Measurements from ENCODE around the gene BCKDK. TPM values are rescaled to one million over a fixed set of nuclear protein-coding genes. Genes with fewer than 3 reads are reported as not detected.
A peak's percentile ranks its signal among the peaks of the same experiment; 100 is the strongest.

BCKDK gene
- total and polyA plus RNA-seq, 2 of the 13 experiments (the other 11 are each of a cell fraction or from before 2014, with no cell fraction given), result 24.9 to 42.6 TPM

GRCh38 chr16:31083981-31084380 is 24.2 kb upstream of the BCKDK start:
- H3K9ac ChIP-seq (ENCODE audit: insufficient read depth, low read depth, low read length), result no peak overlapping the region
- WGBS (ENCODE audit: low lambda C conversion rate), result 96% methylated on average over 4 of the region's 13 CpGs
- POLR2A ChIA-PET, result interaction anchor here (1.1 to 3.3 kb wide), 2 partner anchors 8 to 10 kb away, joined by 3 to 17 read pairs; partner anchors contain the start of genes ZNF646 and ZNF668
- no peaks in the 10 kb centered on the region for H3K79me2 ChIP-seq (ENCODE audit: insufficient read depth, low read length)
- intact Hi-C loops (cut with micrococcal nuclease; ENCODE audit: unreplicated experiment) (no loop called here), in situ Hi-C loops (cut with HindIII; ENCODE audit: extremely low pct_ligation_motif_present, low pct_unique_long_range_greater_than_20kb) (no loop called here)
- H2AFZ ChIP-seq (ENCODE audit: low read length), result no peak overlapping the region
- no peaks in the 10 kb centered on the region for H3K9me3 ChIP-seq (ENCODE audit: low read length)
- DNase-seq (ENCODE audit: low spot score) (no peak), FAIRE-seq (no peak), ATAC-seq (no peak; the same call in 2 of the 3 replicates)
- no peak overlapping the region for H3K4me2 ChIP-seq (ENCODE audit: low read depth, low read length)
- CTCF ChIA-PET (ENCODE audit: low intra/inter-chr PET ratio, low total read pairs), result no interaction called here
- H3K4me3 ChIP-seq (replicated peaks in 1 of 3; ENCODE audit: insufficient read depth in 1 of 3, low read depth in 2 of 3, low read length in 3 of 3), result no peak overlapping the region
- BruUV-seq (replicated peaks), result no TSS peak
- H3K4me1 ChIP-seq (ENCODE audit: insufficient read depth, low read length), result no peaks in the 10 kb centered on the region
- H3K36me3 ChIP-seq (replicated peaks in 1 of 2; ENCODE audit: control insufficient read depth in 1 of 2, insufficient read depth in 2 of 2, low read length in 2 of 2), result peaks cover 18 to 23% of the 10 kb centered on the region in 2 experiments
- H3K27ac ChIP-seq (ENCODE audit: extremely low read length, insufficient read depth, low read length), result no peak overlapping the region
- TF ChIP-seq AGO2 (optimal IDR thresholded peaks at IDR 0.05; ENCODE audit: low read depth, low read length), result peak; percentile 41
- no peak for TF ChIP-seq FLYWCH1 (CRISPR knock-in tag; IDR thresholded peaks at IDR 0.05)
- TF ChIP-seq RBFOX2 (IDR thresholded peaks at IDR 0.05; ENCODE audit: low read depth, low read length), result 0 out of 2 replicates have a peak, but pooled peaks have one; percentile 24
- TF ChIP-seq AGO1 (IDR thresholded peaks at IDR 0.05; ENCODE audit: low read depth, low read length, poor library complexity, severe bottlenecking), result peak; percentile 1
- no peak for TF ChIP-seq RFX5 (IDR thresholded peaks at IDR 0.05; ENCODE audit: low read depth, low read length)
- H3K27me3 ChIP-seq (ENCODE audit: control insufficient read depth in 1 of 2, insufficient read depth in 2 of 2, low read length in 2 of 2), result no peaks in the 10 kb centered on the region
- no peaks in the 10 kb centered on the region; the same call in 1 of the 2 replicates for H4K20me1 ChIP-seq (ENCODE audit: insufficient read depth, low read length)

DNA sequence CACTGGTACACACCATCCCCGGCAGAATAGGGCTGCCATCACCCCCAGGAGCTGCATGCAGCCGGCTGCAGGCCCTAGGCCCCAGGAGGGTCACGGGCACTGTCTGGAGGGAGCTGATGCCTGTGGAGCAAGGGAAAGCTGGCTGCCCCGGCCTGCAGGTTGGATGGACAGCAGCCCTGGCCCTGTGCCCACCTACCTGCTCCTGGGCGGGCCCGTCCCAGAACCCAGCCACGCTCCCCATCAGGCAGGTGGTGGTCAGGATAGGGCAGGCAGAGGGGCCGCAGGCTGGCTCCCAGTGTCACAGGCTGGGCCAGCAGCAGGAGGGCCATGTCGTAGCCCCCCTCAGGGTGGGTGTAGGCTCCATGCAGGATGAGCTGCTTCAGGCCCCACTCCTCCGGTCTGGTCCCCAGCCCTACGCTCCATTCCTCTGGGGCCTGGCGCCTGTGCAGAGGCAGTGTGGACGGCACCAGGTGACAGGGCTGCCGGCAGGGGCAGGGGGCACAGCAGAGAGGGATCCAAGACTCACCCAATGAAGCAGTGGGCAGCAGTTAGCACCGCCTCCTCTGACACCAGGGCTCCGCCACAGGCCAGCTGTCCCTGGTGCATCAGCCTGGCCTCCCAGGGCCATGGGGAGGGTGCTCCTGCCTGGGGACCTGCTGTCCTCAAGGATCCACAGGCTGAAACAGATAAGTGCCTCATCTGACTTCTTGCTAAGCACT is 23.4 kb upstream of the BCKDK start:
- no peak overlapping the region for H3K4me2 ChIP-seq (ENCODE audit: low read depth, low read length)
- H3K9ac ChIP-seq (ENCODE audit: insufficient read depth, low read depth, low read length), result no peak overlapping the region
- 89% methylated on average over 8 of the region's 16 CpGs for WGBS (ENCODE audit: low lambda C conversion rate)
- H2AFZ ChIP-seq (ENCODE audit: low read length), result no peak overlapping the region
- H3K79me2 ChIP-seq (ENCODE audit: insufficient read depth, low read length), result no peaks in the 10 kb centered on the region
- FAIRE-seq, result no peak
- H3K4me3 ChIP-seq (replicated peaks in 1 of 3; ENCODE audit: insufficient read depth in 1 of 3, low read depth in 2 of 3, low read length in 3 of 3), result no peak overlapping the region
- BruUV-seq (replicated peaks), result no TSS peak
- in situ Hi-C loops (cut with HindIII; ENCODE audit: extremely low pct_ligation_motif_present, low pct_unique_long_range_greater_than_20kb) (no loop called here), intact Hi-C loops (cut with micrococcal nuclease; ENCODE audit: unreplicated experiment) (no loop called here)
- ATAC-seq, result peak; percentile 9
- ChIA-PET CTCF (ENCODE audit: low intra/inter-chr PET ratio, low total read pairs) (no interaction called here), POLR2A (interaction anchor here (1.1 to 3.3 kb wide), 2 partner anchors 8 to 11 kb away, joined by 3 to 17 read pairs; partner anchors contain the start of genes ZNF646 and ZNF668)
- H3K36me3 ChIP-seq (replicated peaks in 1 of 2; ENCODE audit: control insufficient read depth in 1 of 2, insufficient read depth in 2 of 2, low read length in 2 of 2), result peaks cover 19 to 26% of the 10 kb centered on the region in 2 experiments
- H3K27me3 ChIP-seq (ENCODE audit: control insufficient read depth in 1 of 2, insufficient read depth in 2 of 2, low read length in 2 of 2), result no peaks in the 10 kb centered on the region
- no peaks in the 10 kb centered on the region; the same call in 1 of the 2 replicates for H4K20me1 ChIP-seq (ENCODE audit: insufficient read depth, low read length)
- H3K9me3 ChIP-seq (ENCODE audit: low read length), result no peaks in the 10 kb centered on the region
- H3K27ac ChIP-seq (ENCODE audit: extremely low read length, insufficient read depth, low read length), result no peak overlapping the region
- DNase-seq (ENCODE audit: low spot score), result no peak
- H3K4me1 ChIP-seq (ENCODE audit: insufficient read depth, low read length), result no peaks in the 10 kb centered on the region
- TF ChIP-seq NONO (IDR thresholded peaks at IDR 0.05) (no peak), NONO (CRISPR knock-in tag; conservative IDR thresholded peaks at IDR 0.05) (0 out of 2 replicates have a peak, but pooled peaks have one; percentile 17), AGO1 (IDR thresholded peaks at IDR 0.05; ENCODE audit: low read depth, low read length, poor library complexity, severe bottlenecking) (peak; percentile 80), SMARCC2 (IDR thresholded peaks at IDR 0.05) (no peak), POLR2A (IDR thresholded peaks at IDR 0.05; ENCODE audit: insufficient read depth in 1 of 2, low read depth in 2 of 2, low read length in 2 of 2) (peak in 1 of 2 experiments; percentile 34; a peak in 1 of 4 replicates), POLR2G (IDR thresholded peaks at IDR 0.05; ENCODE audit: low read depth, low read length) (peak; percentile 59; the same call in 1 of the 2 replicates), AGO2 (optimal IDR thresholded peaks at IDR 0.05; ENCODE audit: low read depth, low read length) (peak; percentile 94), NFKB2 (CRISPR knock-in tag; IDR thresholded peaks at IDR 0.05; ENCODE audit: borderline replicate concordance) (no peak), AKAP8 (CRISPR knock-in tag; IDR thresholded peaks at IDR 0.05) (peak; percentile 56; the same call in 1 of the 2 replicates), ZNF326 (CRISPR knock-in tag; IDR thresholded peaks at IDR 0.05; ENCODE audit: borderline replicate concordance) (0 out of 2 replicates have a peak, but pooled peaks have one; percentile 57), RBFOX2 (IDR thresholded peaks at IDR 0.05; ENCODE audit: low read depth, low read length) (peak; percentile 72), CCDC6 (CRISPR knock-in tag; IDR thresholded peaks at IDR 0.05) (no peak)
- TF ChIP-seq, protein P1, sequence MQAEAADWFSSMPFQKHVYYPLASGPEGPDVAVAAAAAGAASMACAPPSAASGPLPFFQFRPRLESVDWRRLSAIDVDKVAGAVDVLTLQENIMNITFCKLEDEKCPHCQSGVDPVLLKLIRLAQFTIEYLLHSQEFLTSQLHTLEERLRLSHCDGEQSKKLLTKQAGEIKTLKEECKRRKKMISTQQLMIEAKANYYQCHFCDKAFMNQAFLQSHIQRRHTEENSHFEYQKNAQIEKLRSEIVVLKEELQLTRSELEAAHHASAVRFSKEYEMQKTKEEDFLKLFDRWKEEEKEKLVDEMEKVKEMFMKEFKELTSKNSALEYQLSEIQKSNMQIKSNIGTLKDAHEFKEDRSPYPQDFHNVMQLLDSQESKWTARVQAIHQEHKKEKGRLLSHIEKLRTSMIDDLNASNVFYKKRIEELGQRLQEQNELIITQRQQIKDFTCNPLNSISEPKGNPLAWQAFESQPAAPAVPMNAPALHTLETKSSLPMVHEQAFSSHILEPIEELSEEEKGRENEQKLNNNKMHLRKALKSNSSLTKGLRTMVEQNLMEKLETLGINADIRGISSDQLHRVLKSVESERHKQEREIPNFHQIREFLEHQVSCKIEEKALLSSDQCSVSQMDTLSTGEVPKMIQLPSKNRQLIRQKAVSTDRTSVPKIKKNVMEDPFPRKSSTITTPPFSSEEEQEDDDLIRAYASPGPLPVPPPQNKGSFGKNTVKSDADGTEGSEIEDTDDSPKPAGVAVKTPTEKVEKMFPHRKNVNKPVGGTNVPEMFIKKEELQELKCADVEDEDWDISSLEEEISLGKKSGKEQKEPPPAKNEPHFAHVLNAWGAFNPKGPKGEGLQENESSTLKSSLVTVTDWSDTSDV (CRISPR knock-in tag; IDR thresholded peaks at IDR 0.05), result no peak
